Keratinocyte (primary cell): Measurements from ENCODE around the gene TAL1. TPM values are rescaled to one million over a fixed set of nuclear protein-coding genes. Genes with fewer than 3 reads are reported as not detected.

Experiments
- DNase-seq: peaks from one replicate; pipeline ENCODE4 v3.0.0-alpha.2; 2011; ENCODE audit warnings: low read depth, missing footprints, low spot score
- FAIRE-seq: peaks from 2 replicates; lab custom pipeline; 2011; peaks lifted over from hg19 to GRCh38; lab: Jason Lieb, UNC
- H2AFZ ChIP-seq: 2 replicates; pipeline ENCODE4 v1.6.0; 2012; ENCODE audit warnings: low read length, control low read depth, inconsistent platforms; ENCODE audit not compliant: control insufficient read depth
- H3K27ac ChIP-seq: 2 replicates; pipeline ENCODE4 v1.5.1; 2011; ENCODE audit warnings: low read length; ENCODE audit not compliant: control insufficient read depth, insufficient read depth
- H3K27me3 ChIP-seq: 3 replicates; pipeline ENCODE4 v1.6.0; 2011; ENCODE audit warnings: low read length; ENCODE audit not compliant: control insufficient read depth, insufficient read depth; ENCODE audit errors: extremely low read depth
- H3K36me3 ChIP-seq, 2 experiments: 2 replicates in 1 of 2; 3 replicates in 1 of 2; pipeline ENCODE4 v1.5.1; 2011; ENCODE audit warnings: low read length in 2 of 2, mild to moderate bottlenecking in 1 of 2; ENCODE audit not compliant: control insufficient read depth in 2 of 2, insufficient read depth in 2 of 2; ENCODE audit errors: extremely low read depth in 1 of 2
- H3K4me1 ChIP-seq: 3 replicates; pipeline ENCODE4 v1.5.1; 2011; ENCODE audit warnings: low read length; ENCODE audit not compliant: control insufficient read depth, insufficient read depth; ENCODE audit errors: extremely low read depth
- H3K4me2 ChIP-seq: 3 replicates; pipeline ENCODE4 v1.6.0; 2011; ENCODE audit warnings: low read depth, low read length; ENCODE audit not compliant: control insufficient read depth, insufficient read depth; ENCODE audit errors: extremely low read depth
- H3K4me3 ChIP-seq, 3 experiments: fragments of 200-600 bp in 1 of 3; sonication (generic) in 1 of 3; 2 replicates in 2 of 3; 3 replicates in 1 of 3; pipeline ENCODE4 v1.5.1; 2011 to 2016; ENCODE audit warnings: low read length in 3 of 3, mild to moderate bottlenecking in 3 of 3, control low read depth in 2 of 3, inconsistent platforms in 1 of 3, low read depth in 1 of 3, mixed read lengths in 1 of 3, mixed run types in 1 of 3, moderate library complexity in 1 of 3; ENCODE audit not compliant: control insufficient read depth in 2 of 3, insufficient read depth in 2 of 3; ENCODE audit errors: extremely low read depth in 1 of 3
- H3K79me2 ChIP-seq: 2 replicates; pipeline ENCODE4 v1.6.0; 2012; ENCODE audit warnings: low read length; ENCODE audit not compliant: control insufficient read depth, insufficient read depth
- H3K9ac ChIP-seq: 3 replicates; pipeline ENCODE4 v1.6.0; 2011; ENCODE audit warnings: low read length; ENCODE audit not compliant: control insufficient read depth, insufficient read depth; ENCODE audit errors: extremely low read depth
- H3K9me1 ChIP-seq: 3 replicates; pipeline ENCODE4 v1.6.0; 2011; ENCODE audit warnings: low read length; ENCODE audit not compliant: control insufficient read depth, insufficient read depth; ENCODE audit errors: extremely low read depth
- H3K9me3 ChIP-seq: 2 replicates; pipeline ENCODE4 v1.5.1; 2012; ENCODE audit warnings: low read depth, low read length; ENCODE audit not compliant: control insufficient read depth
- H4K20me1 ChIP-seq: 3 replicates; pipeline ENCODE4 v1.6.0; 2011; ENCODE audit warnings: low read length; ENCODE audit not compliant: control insufficient read depth, insufficient read depth; ENCODE audit errors: extremely low read depth
- CTCF ChIP-seq, 3 experiments: IDR thresholded peaks in 1 of 3; conservative IDR thresholded peaks in 1 of 3; optimal IDR thresholded peaks in 1 of 3; 2 replicates in 2 of 3; 3 replicates in 1 of 3; pipeline versions ENCODE3 to v1.5.1; 2011; ENCODE audit warnings: low read length in 3 of 3, mild to moderate bottlenecking in 3 of 3, moderate library complexity in 2 of 3, control low read depth in 1 of 3, inconsistent platforms in 1 of 3; ENCODE audit not compliant: insufficient read depth in 2 of 3; ENCODE audit errors: extremely low read depth in 1 of 3
- EZH2 ChIP-seq: IDR thresholded peaks from one replicate; pipeline ENCODE4 v1.6.1; 2012; ENCODE audit warnings: inconsistent platforms, mild to moderate bottlenecking, low read length, moderate library complexity
- dilution Hi-C: fragments of 300-500 bp; cut with MboI; formaldehyde crosslinking; loops from one replicate; pipeline ENCODE4 v1.7.0; 2020; ENCODE audit warnings: low sequenced_read_pairs; ENCODE audit not compliant: extremely low pct_ligation_motif_present
- polyA plus RNA-seq, 5 experiments: library from polyadenylated mRNA; depleted of rRNA in 3 of 5; stranded (reverse) in 3 of 5; stranded (forward) in 1 of 5; unstranded in 1 of 5; fragments of >200 nt; gene quantifications; 1 replicate in 1 of 5; 2 replicates in 3 of 5; 3 replicates in 1 of 5; pipeline versions ENCODE4 v1.2.1 to v1.2.3, GENCODE V29; 2011 to 2012; ENCODE audit warnings: missing spikeins in 2 of 5, low read depth in 1 of 5, low replicate concordance in 1 of 5

The TAL1 gene
- polyA plus RNA-seq, 1 donor (not counting 4 experiments of a cell fraction or from before 2014, with no cell fraction given), result not detected

DNA sequence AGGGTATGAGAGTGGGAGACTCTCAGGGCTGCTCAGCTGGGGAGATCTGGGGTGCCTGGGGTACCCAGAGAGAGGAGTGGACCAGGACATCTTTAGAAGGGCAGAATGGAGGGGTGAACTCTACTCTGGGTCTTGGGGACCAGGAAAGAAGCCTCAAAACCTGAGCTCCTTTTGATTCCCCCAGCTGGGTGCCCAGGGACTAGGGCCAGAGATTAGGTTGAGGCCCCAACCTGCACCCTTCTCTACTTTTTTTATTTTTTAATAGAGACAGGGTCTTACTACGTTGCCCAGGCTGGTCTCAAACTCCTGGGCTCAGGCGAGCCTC lies 44.1 kb downstream of the TAL1 start:
- no peak for DNase-seq
- Histone ChIP-seq H3K9me1 (no peaks in the 10 kb centered on the region), H4K20me1 (no peaks in the 10 kb centered on the region), H3K9ac (no peak overlapping the region), H3K4me3 (no peak overlapping the region), H3K36me3 (no peaks in the 10 kb centered on the region), H3K4me2 (no peak overlapping the region), H3K27me3 (no peaks in the 10 kb centered on the region), H2AFZ (no peak overlapping the region), H3K79me2 (no peaks in the 10 kb centered on the region), H3K4me1 (peaks cover 26% of the 10 kb centered on the region), H3K27ac (no peak overlapping the region), H3K9me3 (no peaks in the 10 kb centered on the region)
- dilution Hi-C loops, result no loop called here
- no peak for FAIRE-seq
- TF ChIP-seq CTCF (optimal IDR thresholded peaks at IDR 0.05 in 1 of 3, IDR thresholded peaks at IDR 0.05 in 1 of 3, conservative IDR thresholded peaks at IDR 0.05 in 1 of 3; ENCODE audit: extremely low read depth in 1 of 3, insufficient read depth in 2 of 3, low read length in 3 of 3), result no peak

GRCh38 chr1:47187231-47187925 lies 44.6 kb downstream of the TAL1 start:
- dilution Hi-C loops, result no loop called here
- H3K4me3 ChIP-seq, result no peak overlapping the region

More at GRCh38 chr1:47187231-47187925, 44.6 kb downstream of the TAL1 start:
- Histone ChIP-seq H3K4me1 (peaks cover 26% of the 10 kb centered on the region), H3K27ac (no peak overlapping the region), H3K4me2 (no peak overlapping the region), H3K36me3 (no peaks in the 10 kb centered on the region), H3K27me3 (no peaks in the 10 kb centered on the region), H3K9ac (no peak overlapping the region), H2AFZ (no peak overlapping the region), H3K79me2 (no peaks in the 10 kb centered on the region), H3K9me1 (no peaks in the 10 kb centered on the region), H4K20me1 (no peaks in the 10 kb centered on the region), H3K9me3 (no peaks in the 10 kb centered on the region)
- no peak for DNase-seq
- FAIRE-seq, result no peak
- TF ChIP-seq EZH2 (no peak), CTCF (optimal IDR thresholded peaks at IDR 0.05 in 1 of 3, IDR thresholded peaks at IDR 0.05 in 1 of 3, conservative IDR thresholded peaks at IDR 0.05 in 1 of 3; ENCODE audit: extremely low read depth in 1 of 3, insufficient read depth in 2 of 3, low read length in 3 of 3) (no peak)
